SW480 (cell line): ENCODE results near the gene ROR2.

ENCODE experiments used
- DNase-seq: peaks from one replicate; pipeline ENCODE4 v3.0.0-alpha.2; 2016; ENCODE audit warnings: low spot score

The ROR2 gene

GRCh38 chr9:91948597-91949391 is 1.2 kb downstream of the ROR2 start:
- peak; percentile 74 for DNase-seq

DNA sequence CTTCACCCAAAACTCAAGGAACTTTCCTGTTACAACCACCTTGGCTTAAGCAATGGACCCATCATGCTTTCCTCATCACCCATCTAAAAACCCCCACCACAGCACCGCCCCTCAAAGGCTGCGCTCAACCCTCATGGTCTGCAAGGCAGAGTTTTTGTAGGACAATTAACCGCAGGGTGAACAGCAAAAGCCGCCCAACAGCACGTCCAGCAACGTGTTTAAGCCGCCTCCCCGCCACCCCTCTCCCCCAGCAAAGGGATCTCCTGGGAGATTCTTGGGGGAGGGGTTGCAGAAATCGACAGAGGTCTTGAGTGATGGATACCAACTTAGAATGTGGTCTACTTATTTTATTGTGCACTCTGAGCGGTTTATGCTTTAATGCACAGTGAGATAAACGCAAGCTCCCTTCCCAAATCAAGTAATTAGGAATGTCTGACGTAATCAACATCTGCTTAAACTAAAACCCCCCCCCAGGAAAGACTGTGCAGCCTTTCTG is 1.9 kb downstream of the ROR2 start:
- no peak for DNase-seq

GRCh38 chr9:91946653-91947488 is 3.2 kb downstream of the ROR2 start:
- no peak for DNase-seq

- DNase-seq: no peak
Measured at GRCh38 chr9:91946196-91946595, 3.8 kb downstream of the ROR2 start.

DNA sequence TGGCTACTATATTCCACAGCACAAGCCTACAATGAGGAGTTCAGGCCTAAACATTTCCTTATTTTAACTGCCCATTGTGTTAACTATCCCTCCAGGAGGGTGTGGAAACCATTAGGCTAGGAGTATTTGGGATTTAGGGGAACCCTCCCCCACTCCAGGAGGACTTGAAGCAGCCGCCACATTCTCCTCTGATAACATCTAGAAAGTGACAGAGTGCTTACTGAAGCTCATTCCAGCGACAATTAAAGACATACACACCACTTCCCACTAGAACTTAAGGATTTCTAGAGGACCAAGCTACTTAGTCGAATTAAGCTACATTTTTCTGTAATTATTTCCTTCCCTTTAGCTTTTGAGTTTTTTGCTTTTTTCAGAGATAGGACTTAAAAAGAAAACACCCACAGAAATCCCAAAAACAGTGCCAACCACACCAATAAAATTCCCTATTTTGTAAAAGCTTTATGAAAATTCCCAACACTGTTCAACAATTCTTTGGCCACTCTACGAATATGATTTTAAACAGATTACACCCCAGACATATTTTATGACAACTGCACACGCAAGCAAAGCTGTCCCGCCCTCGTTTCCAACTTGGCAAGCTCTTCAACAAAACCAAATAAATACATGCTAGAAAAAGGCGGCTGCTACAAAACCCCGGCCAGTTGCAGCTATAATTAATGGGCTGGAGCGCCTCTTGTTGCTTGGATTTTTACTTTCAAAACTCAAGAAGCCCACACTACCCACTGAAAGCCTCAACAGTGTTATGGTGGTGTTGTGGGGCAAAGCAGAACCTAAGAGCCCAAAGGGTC is 4.5 kb downstream of the ROR2 start:
- peak; percentile 20 for DNase-seq

- DNase-seq: no peak
Measured at GRCh38 chr9:91944711-91945110, 5.3 kb downstream of the ROR2 start.

DNA sequence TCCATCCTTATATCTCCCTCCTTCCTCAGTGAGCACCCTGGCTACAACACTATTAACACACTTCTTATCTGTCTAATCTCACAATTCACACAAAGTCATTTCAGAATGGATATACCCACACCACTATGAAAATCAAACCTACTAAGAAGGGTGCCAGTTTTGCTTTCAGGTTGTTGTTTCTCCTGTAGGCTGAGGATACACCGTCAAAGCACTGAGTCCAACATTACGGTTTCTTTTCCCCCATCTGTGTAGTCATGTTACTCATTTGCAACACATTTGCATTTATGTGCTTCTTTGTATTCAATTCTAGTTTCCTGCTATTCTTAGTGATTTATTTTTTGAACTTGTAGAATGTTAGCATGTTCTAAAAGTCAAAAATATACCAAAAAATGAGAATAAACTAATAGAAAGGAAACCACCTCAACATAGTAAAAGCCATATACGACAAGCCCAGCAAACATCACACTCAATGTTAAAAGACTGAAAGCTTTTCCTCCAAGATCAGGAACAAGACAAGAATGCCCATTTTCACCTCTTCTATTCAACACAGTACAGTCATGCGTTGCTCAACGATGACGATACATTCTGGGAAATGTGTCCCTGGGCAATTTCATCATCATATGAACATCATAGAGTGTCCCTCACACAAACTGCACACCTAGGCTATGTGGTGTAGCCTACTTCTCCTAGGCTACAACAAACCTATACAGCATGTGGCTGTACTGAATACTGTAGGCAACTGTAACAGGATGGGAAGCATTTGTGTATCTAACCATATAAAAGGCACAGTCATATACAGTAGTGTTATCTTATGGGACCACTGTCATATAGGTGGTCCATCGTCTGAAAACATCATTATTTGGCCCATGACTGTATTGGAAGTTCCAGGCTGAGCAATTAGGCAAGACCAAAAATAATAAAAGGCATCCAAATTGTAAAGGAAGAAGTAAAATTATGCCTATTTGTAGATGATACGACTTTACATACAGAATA is 6.3 kb downstream of the ROR2 start:
- no peak for DNase-seq

DNA sequence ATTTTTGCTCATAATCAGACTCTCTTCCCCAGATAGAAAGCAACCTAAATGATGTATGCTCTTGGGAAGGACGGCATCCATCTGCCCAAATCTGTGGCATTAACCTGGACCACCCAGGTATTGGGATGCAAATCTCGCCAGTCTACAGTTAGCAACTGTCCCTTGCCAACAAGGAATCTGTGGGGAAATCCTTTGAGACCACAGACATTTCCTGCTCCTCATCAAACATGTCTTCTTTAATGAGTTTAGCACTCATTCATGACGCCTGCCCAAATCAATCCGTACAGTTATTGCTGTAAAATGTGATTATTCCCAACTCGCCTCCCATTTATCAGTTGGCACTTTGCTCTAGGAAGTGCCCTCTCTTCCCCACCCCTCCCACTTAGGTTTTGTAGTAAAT is 7.8 kb downstream of the ROR2 start:
- no peak for DNase-seq

DNA sequence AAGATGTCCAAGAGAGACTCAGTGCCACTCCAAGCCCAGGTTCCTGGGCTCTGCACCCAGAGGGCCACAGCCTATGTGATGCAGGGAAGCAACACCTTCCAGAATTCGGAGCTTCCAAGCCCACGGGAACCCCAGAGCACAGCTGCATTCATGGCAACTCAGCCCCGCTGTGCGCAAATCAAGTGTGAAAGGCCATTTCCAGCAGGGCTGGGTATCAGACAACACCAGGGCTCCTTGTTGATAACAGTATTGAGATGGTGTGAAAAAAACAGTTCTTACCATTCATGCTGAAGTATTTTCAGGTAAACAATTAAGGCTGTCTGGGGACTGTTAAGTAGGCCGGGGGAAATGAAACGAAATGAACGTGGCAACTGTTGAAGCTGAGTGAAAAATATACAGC is 10.1 kb downstream of the ROR2 start:
- no peak for DNase-seq

- DNase-seq: no peak
Measured at GRCh38 chr9:91937727-91938126, 12.3 kb downstream of the ROR2 start.

DNA sequence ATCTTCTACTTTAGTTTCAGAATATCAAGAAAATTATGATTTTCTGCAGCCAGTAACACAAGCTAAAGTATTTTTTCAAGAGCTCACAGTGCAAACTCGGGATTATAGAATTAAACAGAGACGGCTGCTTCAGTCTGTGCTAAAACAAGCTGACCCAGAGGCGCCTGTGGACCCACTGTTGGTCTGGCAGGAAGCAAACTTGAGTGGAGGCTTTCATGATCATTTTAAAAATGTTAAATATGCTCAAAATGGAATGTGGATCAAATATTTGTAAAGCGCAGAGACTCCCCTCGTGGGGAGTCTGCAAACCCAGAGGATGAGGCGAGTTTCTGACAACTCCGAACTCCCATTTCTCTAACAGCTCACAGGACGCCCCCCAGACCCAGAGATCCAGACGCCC is 13.0 kb downstream of the ROR2 start:
- DNase-seq: no peak

- DNase-seq: no peak
Measured at GRCh38 chr9:91935805-91936514, 14.1 kb downstream of the ROR2 start.

- DNase-seq: no peak
Measured at GRCh38 chr9:91935066-91935749, 14.8 kb downstream of the ROR2 start.

- no peak for DNase-seq
Measured at GRCh38 chr9:91934654-91935053, 15.4 kb downstream of the ROR2 start.

GRCh38 chr9:91933556-91934352 is 16.3 kb downstream of the ROR2 start:
- DNase-seq: no peak

- DNase-seq: no peak
Measured at GRCh38 chr9:91930475-91930874, 19.6 kb downstream of the ROR2 start.

DNA sequence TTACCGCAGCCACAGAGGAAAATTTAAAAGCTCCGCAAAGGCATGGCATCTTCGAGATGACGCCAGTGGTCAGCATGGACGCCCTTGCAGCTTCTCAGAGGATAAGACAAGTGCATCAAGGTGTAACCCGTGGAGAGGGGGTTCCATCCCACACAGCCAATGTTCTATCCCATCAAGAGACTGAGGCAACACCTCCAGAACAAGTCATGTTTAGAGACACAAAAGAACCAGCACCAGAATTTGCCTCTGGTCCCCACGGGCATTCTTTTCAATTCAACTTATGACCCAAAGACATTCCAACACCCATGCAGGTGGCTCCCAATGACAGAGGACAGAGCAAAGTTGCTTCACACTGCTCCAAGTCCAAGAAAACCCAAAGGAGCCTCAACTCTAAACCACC is 20.7 kb downstream of the ROR2 start:
- no peak for DNase-seq

GRCh38 chr9:91927922-91928510 is 22.0 kb downstream of the ROR2 start:
- no peak for DNase-seq

DNA sequence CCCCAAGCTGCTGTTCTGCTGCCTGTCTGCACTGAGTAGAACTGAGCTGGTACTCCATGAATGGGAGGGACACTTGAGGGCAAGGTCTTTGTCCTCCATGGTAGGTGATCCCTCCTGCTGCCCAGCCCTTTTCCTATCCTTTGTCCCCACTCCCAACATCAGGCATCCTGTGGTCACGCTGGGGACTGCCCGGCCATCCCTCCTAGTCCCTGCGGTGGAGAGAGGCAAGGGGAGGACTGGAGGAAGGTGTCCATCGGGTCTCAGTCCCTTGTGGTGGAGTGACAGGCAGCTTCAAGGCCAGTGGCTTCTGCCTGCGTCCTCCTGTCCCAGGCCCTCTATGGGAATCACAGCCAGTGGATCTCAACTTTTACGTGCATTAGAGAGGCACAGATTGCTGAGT is 25.9 kb downstream of the ROR2 start:
- DNase-seq: peak; percentile 7
